WTC11 (cell line): Measurements from ENCODE around the gene MON1A.

Experiments
- ESRRA ChIP-seq: sonication (generic); formaldehyde crosslinking; IDR thresholded peaks from 2 replicates; pipeline ENCODE4 v1.8.1; 2022; ENCODE audit warnings: mild to moderate bottlenecking, missing genetic modification reagents, borderline replicate concordance
- GABPB1 ChIP-seq: sonication (generic); formaldehyde crosslinking; IDR thresholded peaks from 2 replicates; pipeline ENCODE4 v1.8.1; 2023; ENCODE audit warnings: mild to moderate bottlenecking, missing genetic modification reagents
- JUN ChIP-seq: sonication (generic); formaldehyde crosslinking; IDR thresholded peaks from 2 replicates; pipeline ENCODE4 v1.8.0; 2023; ENCODE audit warnings: mild to moderate bottlenecking, missing genetic modification reagents
- MYBL2 ChIP-seq: sonication (generic); formaldehyde crosslinking; IDR thresholded peaks from 2 replicates; pipeline ENCODE4 v1.8.1; 2023; ENCODE audit warnings: mild to moderate bottlenecking, moderate library complexity, missing genetic modification reagents
- TF ChIP-seq, protein P1 (sequence below): sonication (generic); formaldehyde crosslinking; IDR thresholded peaks from 2 replicates; pipeline ENCODE4 v1.8.1; 2023; ENCODE audit warnings: mild to moderate bottlenecking, missing genetic modification reagents
- TF ChIP-seq, protein P2 (sequence below): fragments of 250-450 bp; sonication (Bioruptor Pico); IDR thresholded peaks from 2 replicates; pipeline ENCODE4 v1.9.0; 2021; ENCODE audit warnings: mild to moderate bottlenecking, borderline replicate concordance
- TF ChIP-seq, protein P3 (sequence below): sonication (generic); formaldehyde crosslinking; conservative IDR thresholded peaks from 2 replicates; pipeline ENCODE4 v1.8.1; 2022; ENCODE audit warnings: mild to moderate bottlenecking, missing genetic modification reagents
- TF ChIP-seq, protein P4 (sequence below): fragments of 200-600 bp; IDR thresholded peaks from 2 replicates; pipeline ENCODE4 v1.8.0; 2022; ENCODE audit warnings: antibody characterized with exemption
- TF ChIP-seq, protein P5 (sequence below): sonication (generic); formaldehyde crosslinking; IDR thresholded peaks from 2 replicates; pipeline ENCODE4 v1.8.1; 2022; ENCODE audit warnings: low read depth, missing genetic modification reagents, borderline replicate concordance

DNA sequence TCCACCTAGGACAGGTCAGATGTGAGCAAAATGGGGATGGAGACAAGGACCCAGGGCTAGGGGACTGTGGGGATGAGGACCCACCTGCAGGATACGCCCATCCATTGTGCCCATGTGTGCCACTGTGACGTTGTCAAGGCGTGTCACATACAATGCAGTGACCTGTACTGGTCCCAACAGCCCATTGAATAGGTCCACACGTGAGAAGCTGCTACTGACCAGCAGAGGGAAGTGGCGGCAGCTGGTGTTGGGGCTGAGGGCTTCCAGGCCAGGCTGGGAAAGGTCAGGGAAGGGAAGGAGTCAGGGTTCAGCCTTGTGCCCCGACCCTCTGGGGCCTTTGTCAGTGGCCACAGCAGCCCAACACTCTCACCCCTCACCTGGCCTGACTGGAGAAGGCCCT lies 30.6 kb downstream of the MON1A start:
- TF ChIP-seq, protein P1, sequence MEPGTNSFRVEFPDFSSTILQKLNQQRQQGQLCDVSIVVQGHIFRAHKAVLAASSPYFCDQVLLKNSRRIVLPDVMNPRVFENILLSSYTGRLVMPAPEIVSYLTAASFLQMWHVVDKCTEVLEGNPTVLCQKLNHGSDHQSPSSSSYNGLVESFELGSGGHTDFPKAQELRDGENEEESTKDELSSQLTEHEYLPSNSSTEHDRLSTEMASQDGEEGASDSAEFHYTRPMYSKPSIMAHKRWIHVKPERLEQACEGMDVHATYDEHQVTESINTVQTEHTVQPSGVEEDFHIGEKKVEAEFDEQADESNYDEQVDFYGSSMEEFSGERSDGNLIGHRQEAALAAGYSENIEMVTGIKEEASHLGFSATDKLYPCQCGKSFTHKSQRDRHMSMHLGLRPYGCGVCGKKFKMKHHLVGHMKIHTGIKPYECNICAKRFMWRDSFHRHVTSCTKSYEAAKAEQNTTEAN (CRISPR knock-in tag): no peak
- TF ChIP-seq JUN (CRISPR knock-in tag) (no peak), GABPB1 (no peak), ESRRA (CRISPR knock-in tag) (no peak), MYBL2 (CRISPR knock-in tag) (no peak)
- TF ChIP-seq, protein P2, sequence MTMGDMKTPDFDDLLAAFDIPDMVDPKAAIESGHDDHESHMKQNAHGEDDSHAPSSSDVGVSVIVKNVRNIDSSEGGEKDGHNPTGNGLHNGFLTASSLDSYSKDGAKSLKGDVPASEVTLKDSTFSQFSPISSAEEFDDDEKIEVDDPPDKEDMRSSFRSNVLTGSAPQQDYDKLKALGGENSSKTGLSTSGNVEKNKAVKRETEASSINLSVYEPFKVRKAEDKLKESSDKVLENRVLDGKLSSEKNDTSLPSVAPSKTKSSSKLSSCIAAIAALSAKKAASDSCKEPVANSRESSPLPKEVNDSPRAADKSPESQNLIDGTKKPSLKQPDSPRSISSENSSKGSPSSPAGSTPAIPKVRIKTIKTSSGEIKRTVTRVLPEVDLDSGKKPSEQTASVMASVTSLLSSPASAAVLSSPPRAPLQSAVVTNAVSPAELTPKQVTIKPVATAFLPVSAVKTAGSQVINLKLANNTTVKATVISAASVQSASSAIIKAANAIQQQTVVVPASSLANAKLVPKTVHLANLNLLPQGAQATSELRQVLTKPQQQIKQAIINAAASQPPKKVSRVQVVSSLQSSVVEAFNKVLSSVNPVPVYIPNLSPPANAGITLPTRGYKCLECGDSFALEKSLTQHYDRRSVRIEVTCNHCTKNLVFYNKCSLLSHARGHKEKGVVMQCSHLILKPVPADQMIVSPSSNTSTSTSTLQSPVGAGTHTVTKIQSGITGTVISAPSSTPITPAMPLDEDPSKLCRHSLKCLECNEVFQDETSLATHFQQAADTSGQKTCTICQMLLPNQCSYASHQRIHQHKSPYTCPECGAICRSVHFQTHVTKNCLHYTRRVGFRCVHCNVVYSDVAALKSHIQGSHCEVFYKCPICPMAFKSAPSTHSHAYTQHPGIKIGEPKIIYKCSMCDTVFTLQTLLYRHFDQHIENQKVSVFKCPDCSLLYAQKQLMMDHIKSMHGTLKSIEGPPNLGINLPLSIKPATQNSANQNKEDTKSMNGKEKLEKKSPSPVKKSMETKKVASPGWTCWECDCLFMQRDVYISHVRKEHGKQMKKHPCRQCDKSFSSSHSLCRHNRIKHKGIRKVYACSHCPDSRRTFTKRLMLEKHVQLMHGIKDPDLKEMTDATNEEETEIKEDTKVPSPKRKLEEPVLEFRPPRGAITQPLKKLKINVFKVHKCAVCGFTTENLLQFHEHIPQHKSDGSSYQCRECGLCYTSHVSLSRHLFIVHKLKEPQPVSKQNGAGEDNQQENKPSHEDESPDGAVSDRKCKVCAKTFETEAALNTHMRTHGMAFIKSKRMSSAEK (CRISPR knock-in tag): no peak
- TF ChIP-seq, protein P3, sequence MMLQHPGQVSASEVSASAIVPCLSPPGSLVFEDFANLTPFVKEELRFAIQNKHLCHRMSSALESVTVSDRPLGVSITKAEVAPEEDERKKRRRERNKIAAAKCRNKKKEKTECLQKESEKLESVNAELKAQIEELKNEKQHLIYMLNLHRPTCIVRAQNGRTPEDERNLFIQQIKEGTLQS (CRISPR knock-in tag): no peak
- TF ChIP-seq, protein P4, sequence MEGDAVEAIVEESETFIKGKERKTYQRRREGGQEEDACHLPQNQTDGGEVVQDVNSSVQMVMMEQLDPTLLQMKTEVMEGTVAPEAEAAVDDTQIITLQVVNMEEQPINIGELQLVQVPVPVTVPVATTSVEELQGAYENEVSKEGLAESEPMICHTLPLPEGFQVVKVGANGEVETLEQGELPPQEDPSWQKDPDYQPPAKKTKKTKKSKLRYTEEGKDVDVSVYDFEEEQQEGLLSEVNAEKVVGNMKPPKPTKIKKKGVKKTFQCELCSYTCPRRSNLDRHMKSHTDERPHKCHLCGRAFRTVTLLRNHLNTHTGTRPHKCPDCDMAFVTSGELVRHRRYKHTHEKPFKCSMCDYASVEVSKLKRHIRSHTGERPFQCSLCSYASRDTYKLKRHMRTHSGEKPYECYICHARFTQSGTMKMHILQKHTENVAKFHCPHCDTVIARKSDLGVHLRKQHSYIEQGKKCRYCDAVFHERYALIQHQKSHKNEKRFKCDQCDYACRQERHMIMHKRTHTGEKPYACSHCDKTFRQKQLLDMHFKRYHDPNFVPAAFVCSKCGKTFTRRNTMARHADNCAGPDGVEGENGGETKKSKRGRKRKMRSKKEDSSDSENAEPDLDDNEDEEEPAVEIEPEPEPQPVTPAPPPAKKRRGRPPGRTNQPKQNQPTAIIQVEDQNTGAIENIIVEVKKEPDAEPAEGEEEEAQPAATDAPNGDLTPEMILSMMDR: no peak
- TF ChIP-seq, protein P5, sequence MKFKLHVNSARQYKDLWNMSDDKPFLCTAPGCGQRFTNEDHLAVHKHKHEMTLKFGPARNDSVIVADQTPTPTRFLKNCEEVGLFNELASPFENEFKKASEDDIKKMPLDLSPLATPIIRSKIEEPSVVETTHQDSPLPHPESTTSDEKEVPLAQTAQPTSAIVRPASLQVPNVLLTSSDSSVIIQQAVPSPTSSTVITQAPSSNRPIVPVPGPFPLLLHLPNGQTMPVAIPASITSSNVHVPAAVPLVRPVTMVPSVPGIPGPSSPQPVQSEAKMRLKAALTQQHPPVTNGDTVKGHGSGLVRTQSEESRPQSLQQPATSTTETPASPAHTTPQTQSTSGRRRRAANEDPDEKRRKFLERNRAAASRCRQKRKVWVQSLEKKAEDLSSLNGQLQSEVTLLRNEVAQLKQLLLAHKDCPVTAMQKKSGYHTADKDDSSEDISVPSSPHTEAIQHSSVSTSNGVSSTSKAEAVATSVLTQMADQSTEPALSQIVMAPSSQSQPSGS (CRISPR knock-in tag): no peak
